ENCODE data around the gene RILPL2.

DNA sequence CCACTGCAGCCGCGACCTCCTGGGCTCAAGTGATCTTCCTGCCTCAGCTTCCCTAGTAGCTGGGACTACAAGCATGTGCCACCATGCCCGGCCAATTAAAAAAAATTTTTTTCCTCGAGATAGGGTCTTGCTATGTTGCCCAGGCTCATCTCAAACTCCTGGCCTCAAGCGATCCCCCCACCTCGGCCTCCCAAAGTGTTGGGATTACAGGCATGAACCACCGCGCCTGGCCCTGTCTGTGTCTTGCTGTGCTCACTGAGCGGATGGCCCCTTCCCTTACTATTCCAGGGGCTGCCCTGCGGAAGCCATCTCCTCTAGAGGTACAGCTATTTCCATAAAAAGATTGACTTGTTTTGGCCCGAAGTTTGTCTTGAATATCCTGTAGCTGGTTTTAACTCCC, 41.6 kb upstream of the RILPL2 start:
- TF ChIP-seq POLR2AphosphoS5 (IDR thresholded peaks at IDR 0.05) (no peak), EP300 (IDR thresholded peaks at IDR 0.05) (no peak)

All from esophagus muscularis mucosa (tissue), 3 donors.